ENCODE data around the gene ROR1. TPM values are rescaled to one million over a fixed set of nuclear protein-coding genes. Genes with fewer than 3 reads are reported as not detected.
"Not testable (repeated sequence)": the region's sequence is repeated elsewhere in the genome, so short reads cannot be mapped to it uniquely, and the experiment has no call there.

The ROR1 gene
- total and polyA plus RNA-seq, 2 donors (not counting 1 experiment from before 2014, with no cell fraction given), result 0.46 to 16.0 TPM

DNA sequence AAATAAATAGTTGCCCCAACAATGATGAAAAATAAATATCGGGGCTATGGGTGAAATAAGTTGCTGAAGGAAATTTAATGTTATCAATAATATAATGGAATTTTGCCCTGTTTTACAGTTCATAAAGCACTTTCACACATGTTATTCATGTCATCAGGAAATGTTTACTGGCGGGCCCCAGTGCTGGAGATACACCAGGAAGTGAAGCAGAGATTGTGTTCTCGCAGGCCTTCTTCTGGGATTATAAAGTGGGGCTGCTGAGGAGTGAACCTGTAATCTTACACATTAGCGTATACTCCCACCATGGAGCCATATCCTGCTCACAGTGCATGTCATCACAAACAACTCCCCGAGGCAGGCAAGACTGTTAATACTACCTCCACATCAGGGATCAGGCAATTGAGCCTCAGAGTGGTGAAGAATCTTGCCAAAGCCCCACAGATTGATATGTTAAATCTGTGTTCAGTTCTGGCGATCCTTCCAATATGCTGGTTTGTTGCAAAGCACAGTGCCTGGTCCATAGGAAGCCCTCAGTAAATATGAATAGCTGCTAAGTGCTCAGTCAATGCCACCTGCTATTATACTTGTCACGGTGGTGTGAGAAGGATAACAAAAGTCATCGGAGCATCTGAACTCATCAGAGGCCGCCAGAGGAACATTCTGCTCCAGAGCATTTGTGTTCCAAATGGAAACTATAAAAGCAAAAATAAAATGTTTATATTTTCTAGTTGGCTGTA, 325.2 kb downstream of the ROR1 start:
- Histone ChIP-seq H3K4me2 (replicated peaks; ENCODE audit: low read depth, low read length, poor library complexity, severe bottlenecking) (no peak overlapping the region), H3K9ac (ENCODE audit: low read length) (no peak overlapping the region), H3K79me2 (ENCODE audit: control insufficient read depth, insufficient read depth, low read length) (no peaks in the 10 kb centered on the region), H3K27ac (ENCODE audit: low read length in 2 of 2) (no peak overlapping the region), H4K20me1 (ENCODE audit: control insufficient read depth, insufficient read depth, low read length, poor library complexity, severe bottlenecking) (no peaks in the 10 kb centered on the region), H3K4me3 (ENCODE audit: control extremely low read depth in 1 of 5, extremely low read depth in 1 of 5, insufficient read depth in 1 of 5, low read depth in 2 of 5, low read length in 4 of 5) (no peak overlapping the region), H3K27me3 (replicated peaks in 1 of 4; ENCODE audit: control extremely low read depth in 1 of 4, control insufficient read depth in 3 of 4, insufficient read depth in 4 of 4, low read length in 3 of 4) (no peaks in the 10 kb centered on the region), H3K9me3 (ENCODE audit: control extremely low read depth in 1 of 3, control insufficient read depth in 2 of 3, insufficient read depth in 1 of 3, low read length in 2 of 3) (no peaks in the 10 kb centered on the region), H3K36me3 (replicated peaks in 1 of 2; ENCODE audit: control extremely low read depth in 1 of 2, control insufficient read depth in 1 of 2, extremely low read depth in 1 of 2, insufficient read depth in 2 of 2, low read length in 1 of 2) (no peaks in the 10 kb centered on the region), H2AFZ (ENCODE audit: insufficient read depth, low read depth, low read length, poor library complexity, severe bottlenecking) (no peak overlapping the region), H3K4me1 (ENCODE audit: control insufficient read depth in 2 of 2, insufficient read depth in 2 of 2, low read length in 2 of 2) (no peaks in the 10 kb centered on the region)
- ChIA-PET CTCF (no interaction called here), POLR2A (no interaction called here)
- TF ChIP-seq, protein P1, sequence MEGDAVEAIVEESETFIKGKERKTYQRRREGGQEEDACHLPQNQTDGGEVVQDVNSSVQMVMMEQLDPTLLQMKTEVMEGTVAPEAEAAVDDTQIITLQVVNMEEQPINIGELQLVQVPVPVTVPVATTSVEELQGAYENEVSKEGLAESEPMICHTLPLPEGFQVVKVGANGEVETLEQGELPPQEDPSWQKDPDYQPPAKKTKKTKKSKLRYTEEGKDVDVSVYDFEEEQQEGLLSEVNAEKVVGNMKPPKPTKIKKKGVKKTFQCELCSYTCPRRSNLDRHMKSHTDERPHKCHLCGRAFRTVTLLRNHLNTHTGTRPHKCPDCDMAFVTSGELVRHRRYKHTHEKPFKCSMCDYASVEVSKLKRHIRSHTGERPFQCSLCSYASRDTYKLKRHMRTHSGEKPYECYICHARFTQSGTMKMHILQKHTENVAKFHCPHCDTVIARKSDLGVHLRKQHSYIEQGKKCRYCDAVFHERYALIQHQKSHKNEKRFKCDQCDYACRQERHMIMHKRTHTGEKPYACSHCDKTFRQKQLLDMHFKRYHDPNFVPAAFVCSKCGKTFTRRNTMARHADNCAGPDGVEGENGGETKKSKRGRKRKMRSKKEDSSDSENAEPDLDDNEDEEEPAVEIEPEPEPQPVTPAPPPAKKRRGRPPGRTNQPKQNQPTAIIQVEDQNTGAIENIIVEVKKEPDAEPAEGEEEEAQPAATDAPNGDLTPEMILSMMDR (IDR thresholded peaks at IDR 0.05), result no peak
- Mint-ChIP-seq H3K4me1 (no peaks in the 10 kb centered on the region), H3K27me3 (peaks cover 3% of the 10 kb centered on the region), H3K4me3 (no peak overlapping the region), H3K27ac (no peak overlapping the region), H3K9me3 (ENCODE audit: insufficient read depth) (no peaks in the 10 kb centered on the region)
- intact Hi-C loops (cut with micrococcal nuclease), result no loop called here
- 100% methylated on average over 1 of the region's 9 CpGs for WGBS (ENCODE audit: insufficient coverage)
- no peak for DNase-seq
- ATAC-seq (ENCODE audit: low read depth), result no peak

DNA sequence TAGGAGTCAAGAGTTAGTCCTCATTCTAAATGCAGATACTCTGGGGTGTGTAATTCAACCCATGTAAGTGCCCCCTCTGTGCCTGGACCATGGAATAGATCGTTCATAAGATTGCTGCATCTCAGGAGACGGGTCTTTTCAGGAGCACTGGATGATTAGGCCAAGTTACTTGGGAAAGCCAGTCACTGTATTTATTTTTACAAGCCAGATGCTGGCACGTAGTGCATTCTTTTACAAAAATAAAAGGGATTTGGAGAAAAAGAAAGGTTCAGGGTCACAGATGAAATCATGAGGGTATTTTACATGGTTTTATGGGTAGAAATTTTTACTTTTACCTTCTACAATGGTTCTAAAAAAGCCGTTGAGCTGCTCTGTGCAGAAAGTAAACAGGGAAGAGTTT, 327.0 kb downstream of the ROR1 start:
- H3K9me3 ChIP-seq (ENCODE audit: control extremely low read depth in 1 of 3, control insufficient read depth in 2 of 3, insufficient read depth in 1 of 3, low read length in 2 of 3), result no peaks in the 10 kb centered on the region
- ChIA-PET CTCF (no interaction called here), POLR2A (interaction anchor here (0.6 kb wide), 1 partner anchor 224 kb away, joined by 8 read pairs; no protein-coding TSS in a partner anchor)
- no peaks in the 10 kb centered on the region for H4K20me1 ChIP-seq (ENCODE audit: control insufficient read depth, insufficient read depth, low read length, poor library complexity, severe bottlenecking)
- H3K4me2 ChIP-seq (replicated peaks; ENCODE audit: low read depth, low read length, poor library complexity, severe bottlenecking), result no peak overlapping the region
- H3K36me3 ChIP-seq (replicated peaks in 1 of 2; ENCODE audit: control extremely low read depth in 1 of 2, control insufficient read depth in 1 of 2, extremely low read depth in 1 of 2, insufficient read depth in 2 of 2, low read length in 1 of 2), result no peaks in the 10 kb centered on the region
- TF ChIP-seq, protein P1 (IDR thresholded peaks at IDR 0.05), result no peak
- no peak for TF ChIP-seq EZH2 (IDR thresholded peaks at IDR 0.05; ENCODE audit: borderline replicate concordance, insufficient read depth, low read depth, low read length, poor library complexity, severe bottlenecking)
- Mint-ChIP-seq H3K4me3 (no peak overlapping the region), H3K27me3 (no peaks in the 10 kb centered on the region), H3K4me1 (no peaks in the 10 kb centered on the region), H3K27ac (no peak overlapping the region), H3K9me3 (ENCODE audit: insufficient read depth) (no peaks in the 10 kb centered on the region)
- WGBS (ENCODE audit: insufficient coverage), result 53% methylated on average over 2 of the region's 4 CpGs
- H2AFZ ChIP-seq (ENCODE audit: insufficient read depth, low read depth, low read length, poor library complexity, severe bottlenecking), result no peak overlapping the region
- H3K27me3 ChIP-seq (replicated peaks in 1 of 4; ENCODE audit: control extremely low read depth in 1 of 4, control insufficient read depth in 3 of 4, insufficient read depth in 4 of 4, low read length in 3 of 4), result no peaks in the 10 kb centered on the region
- ATAC-seq (ENCODE audit: low read depth) (no peak), DNase-seq (no peak)
- H3K4me3 ChIP-seq (ENCODE audit: control extremely low read depth in 1 of 5, extremely low read depth in 1 of 5, insufficient read depth in 1 of 5, low read depth in 2 of 5, low read length in 4 of 5), result no peak overlapping the region
- no peaks in the 10 kb centered on the region for H3K4me1 ChIP-seq (ENCODE audit: control insufficient read depth in 2 of 2, insufficient read depth in 2 of 2, low read length in 2 of 2)
- H3K79me2 ChIP-seq (ENCODE audit: control insufficient read depth, insufficient read depth, low read length), result no peaks in the 10 kb centered on the region
- no peak overlapping the region for H3K27ac ChIP-seq (ENCODE audit: low read length in 2 of 2)
- intact Hi-C loops (cut with micrococcal nuclease), result no loop called here
- no peak overlapping the region for H3K9ac ChIP-seq (ENCODE audit: low read length)

DNA sequence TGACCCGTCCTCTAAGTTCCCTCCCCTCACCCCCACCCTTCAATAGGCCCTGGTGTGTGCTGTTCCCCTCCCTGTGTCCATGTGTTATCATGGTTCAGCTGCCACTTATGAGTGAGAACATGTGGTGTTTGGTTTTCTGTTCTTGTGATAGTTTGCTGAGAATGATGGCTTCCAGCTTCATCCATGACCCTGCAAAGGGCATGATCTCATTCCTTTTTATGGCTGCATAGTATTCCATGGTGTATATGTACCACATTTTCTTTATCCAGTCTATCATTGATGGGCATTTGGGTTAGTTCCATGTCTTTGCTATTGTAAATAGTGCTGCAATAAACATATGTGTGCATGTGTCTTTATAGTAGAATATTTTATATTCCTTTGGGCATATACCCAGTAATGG, 330.8 kb downstream of the ROR1 start:
- H3K27me3 Mint-ChIP-seq; H3K4me3 Mint-ChIP-seq; H2AFZ ChIP-seq (ENCODE audit: insufficient read depth, low read depth, low read length, poor library complexity, severe bottlenecking); H3K9me3 ChIP-seq (ENCODE audit: control extremely low read depth in 1 of 3, control insufficient read depth in 2 of 3, insufficient read depth in 1 of 3, low read length in 2 of 3); intact Hi-C loops (cut with micrococcal nuclease); H3K4me3 ChIP-seq (ENCODE audit: control extremely low read depth in 1 of 5, extremely low read depth in 1 of 5, insufficient read depth in 1 of 5, low read depth in 2 of 5, low read length in 4 of 5); H3K36me3 ChIP-seq (replicated peaks in 1 of 2; ENCODE audit: control extremely low read depth in 1 of 2, control insufficient read depth in 1 of 2, extremely low read depth in 1 of 2, insufficient read depth in 2 of 2, low read length in 1 of 2); H3K27ac Mint-ChIP-seq; ATAC-seq (ENCODE audit: low read depth); POLR2A ChIA-PET; H3K9me3 Mint-ChIP-seq (ENCODE audit: insufficient read depth); CTCF ChIA-PET; H3K27me3 ChIP-seq (replicated peaks in 1 of 4; ENCODE audit: control extremely low read depth in 1 of 4, control insufficient read depth in 3 of 4, insufficient read depth in 4 of 4, low read length in 3 of 4); H3K27ac ChIP-seq (ENCODE audit: low read length in 2 of 2); H4K20me1 ChIP-seq (ENCODE audit: control insufficient read depth, insufficient read depth, low read length, poor library complexity, severe bottlenecking); H3K9ac ChIP-seq (ENCODE audit: low read length); H3K4me2 ChIP-seq (replicated peaks; ENCODE audit: low read depth, low read length, poor library complexity, severe bottlenecking); H3K79me2 ChIP-seq (ENCODE audit: control insufficient read depth, insufficient read depth, low read length); H3K4me1 ChIP-seq (ENCODE audit: control insufficient read depth in 2 of 2, insufficient read depth in 2 of 2, low read length in 2 of 2); DNase-seq; H3K4me1 Mint-ChIP-seq: not testable (repeated sequence)
- no CpG with 5 or more reads among the region's 1 CpG for WGBS (ENCODE audit: insufficient coverage)
